ENCODE data around the gene COL18A1. TPM values are rescaled to one million over a fixed set of nuclear protein-coding genes. Genes with fewer than 3 reads are reported as not detected.

COL18A1 gene
- total RNA-seq, 1 donor from 2014 or later, result 7.8 TPM

DNA sequence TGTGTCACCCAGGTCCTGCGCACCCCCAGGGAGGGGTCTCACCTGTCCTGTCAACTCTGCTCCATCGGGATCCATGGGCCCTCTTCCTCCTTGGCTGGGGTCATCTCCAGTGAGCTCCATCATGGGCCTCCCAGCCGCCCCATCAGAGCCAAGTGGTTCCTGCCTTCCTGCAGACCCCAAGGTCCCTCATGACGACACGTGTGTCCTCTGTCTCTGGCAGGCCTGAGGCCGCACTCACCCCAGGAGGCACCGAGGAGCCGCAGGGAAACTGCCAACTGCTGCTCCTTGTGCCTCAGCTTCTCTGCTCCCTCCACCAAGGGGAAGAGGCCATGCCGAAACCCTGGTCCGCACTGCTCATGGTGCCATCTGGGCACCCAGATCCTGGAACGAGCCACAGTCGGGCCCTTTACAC, 46.8 kb downstream of the COL18A1 start:
- intact Hi-C loops (cut with micrococcal nuclease), result no loop called here

DNA sequence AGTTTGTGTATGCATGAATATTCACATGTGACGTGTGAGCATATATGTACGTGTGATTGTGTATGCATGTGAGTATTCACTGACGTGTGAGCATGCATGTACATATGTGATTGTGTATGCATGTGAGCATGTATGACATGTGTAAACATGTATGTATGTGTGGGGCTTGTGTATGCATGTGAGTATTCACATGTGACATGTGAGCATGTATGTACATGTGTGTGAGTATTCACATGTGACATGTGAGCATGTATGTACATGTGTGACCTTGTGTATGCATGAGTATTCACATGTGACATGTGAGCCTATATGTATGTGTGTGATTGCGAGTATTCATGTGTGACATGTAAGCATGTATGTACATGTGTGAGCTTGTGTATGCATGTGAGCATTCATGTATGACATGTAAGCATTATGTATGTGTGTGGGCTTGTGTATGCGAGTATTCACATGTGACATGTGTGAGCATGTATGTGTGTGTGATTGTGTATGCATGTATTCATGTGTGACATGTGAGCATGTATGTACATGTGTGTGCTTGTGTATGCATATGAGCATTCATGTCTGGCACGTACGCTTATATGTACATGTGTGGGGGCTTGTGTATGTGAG, 47.8 kb downstream of the COL18A1 start:
- intact Hi-C loops (cut with micrococcal nuclease), result no loop called here

DNA sequence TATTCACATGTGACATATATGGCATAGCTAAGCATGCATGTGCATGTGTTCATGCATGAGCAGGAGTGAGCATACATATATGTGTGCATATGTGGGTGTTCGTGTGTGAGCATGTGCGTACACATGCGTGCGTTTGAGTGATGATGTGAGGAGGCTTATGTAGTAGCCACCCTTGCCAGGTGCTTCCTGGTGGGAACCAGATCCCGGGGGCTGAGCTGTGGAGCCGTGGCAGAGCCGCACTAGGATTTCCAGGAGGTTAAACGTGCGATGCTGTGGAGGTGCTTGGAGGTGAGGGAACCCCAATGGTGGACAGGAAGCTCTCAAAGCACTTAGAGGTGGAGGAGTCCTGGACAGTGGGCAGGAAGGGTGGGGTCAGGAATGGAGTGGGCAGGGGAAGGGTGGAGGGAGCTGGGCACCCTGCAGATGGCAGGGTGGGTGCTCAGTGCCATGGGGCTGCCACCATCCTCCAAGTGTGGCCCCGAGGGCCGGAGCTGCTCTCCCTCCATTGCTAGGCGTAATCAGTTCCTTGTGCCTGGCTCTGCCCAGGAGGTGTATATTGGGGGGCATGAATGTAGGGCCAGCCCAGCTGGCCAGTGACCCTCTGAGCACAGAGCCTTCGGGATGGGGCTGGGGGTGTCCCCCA, 48.5 kb downstream of the COL18A1 start:
- intact Hi-C loops (cut with micrococcal nuclease), result no loop called here

DNA sequence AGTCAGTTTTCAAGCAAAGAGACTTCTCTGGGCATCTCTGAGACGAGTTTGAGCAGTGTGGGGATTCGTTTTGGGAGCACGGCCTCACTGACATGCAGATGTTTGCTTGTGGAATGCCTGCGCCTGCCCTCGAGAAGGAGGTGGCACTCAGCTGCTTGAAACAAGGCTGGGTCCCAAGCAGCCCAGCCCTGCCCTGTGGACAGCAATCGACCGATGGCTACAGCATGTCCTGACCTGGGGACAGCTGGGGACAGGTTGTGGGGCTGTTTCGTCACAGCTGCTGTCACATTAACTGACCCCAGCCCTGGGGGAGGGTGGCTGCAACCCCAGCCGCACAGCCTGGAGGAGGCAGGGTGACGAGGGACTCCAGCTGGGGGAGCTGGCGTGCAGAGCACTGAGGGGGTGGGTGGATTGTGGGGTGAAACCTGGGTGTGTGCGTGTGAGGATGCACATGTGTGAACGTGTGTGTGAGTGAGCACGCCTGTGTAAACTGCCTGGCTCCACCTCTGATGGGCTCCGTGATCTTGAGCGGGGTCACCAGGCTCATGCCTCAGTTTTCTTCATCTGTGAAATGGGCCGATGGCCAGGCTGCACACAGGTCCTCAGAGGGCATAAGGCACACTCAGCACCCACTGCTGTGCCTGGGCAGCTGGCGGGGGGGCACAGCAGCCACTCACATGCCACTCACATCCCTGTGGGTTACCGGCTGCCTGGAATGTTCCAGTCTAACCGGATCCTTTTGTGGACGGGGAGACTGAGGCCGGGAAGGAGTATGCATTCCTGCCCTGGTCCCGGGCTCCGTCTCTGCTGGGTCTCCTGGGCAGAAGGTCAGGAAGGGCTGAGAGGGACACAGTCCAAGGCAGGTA, 49.3 kb downstream of the COL18A1 start:
- intact Hi-C loops (cut with micrococcal nuclease), result no loop called here

DNA sequence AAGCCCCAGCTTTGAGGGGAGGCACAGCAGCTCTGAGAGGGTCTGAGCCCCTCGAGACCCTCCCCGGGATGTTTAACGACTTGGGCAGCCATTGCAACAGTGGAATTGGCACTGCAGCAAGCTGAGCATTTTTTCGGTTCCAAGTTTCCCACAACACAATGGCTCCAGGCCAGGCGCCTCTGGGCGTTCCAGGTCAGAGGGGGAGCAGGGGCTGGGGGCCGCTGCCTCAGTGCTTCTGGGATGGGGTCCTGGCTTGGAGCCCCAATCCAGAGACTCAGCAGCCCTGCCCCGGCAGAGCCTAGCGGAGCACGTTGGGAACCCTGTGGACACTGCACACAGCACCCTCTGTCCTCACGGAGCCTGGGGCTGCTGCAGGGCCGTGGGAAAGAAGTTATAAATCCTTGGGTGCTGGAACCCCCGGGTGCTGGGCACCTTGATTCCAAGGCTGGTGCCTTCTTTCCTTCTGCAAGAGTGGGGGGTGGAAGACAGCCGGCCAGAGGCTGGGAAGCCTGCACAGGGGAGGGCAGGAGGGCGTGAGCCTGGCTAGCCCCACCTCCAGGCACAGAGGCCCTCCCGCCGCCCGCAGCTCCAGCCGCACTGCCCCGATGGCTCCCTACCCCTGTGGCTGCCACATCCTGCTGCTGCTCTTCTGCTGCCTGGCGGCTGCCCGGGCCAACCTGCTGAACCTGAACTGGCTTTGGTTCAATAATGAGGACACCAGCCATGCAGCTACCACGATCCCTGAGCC, 50.1 kb downstream of the COL18A1 start:
- intact Hi-C loops (cut with micrococcal nuclease), result no loop called here

DNA sequence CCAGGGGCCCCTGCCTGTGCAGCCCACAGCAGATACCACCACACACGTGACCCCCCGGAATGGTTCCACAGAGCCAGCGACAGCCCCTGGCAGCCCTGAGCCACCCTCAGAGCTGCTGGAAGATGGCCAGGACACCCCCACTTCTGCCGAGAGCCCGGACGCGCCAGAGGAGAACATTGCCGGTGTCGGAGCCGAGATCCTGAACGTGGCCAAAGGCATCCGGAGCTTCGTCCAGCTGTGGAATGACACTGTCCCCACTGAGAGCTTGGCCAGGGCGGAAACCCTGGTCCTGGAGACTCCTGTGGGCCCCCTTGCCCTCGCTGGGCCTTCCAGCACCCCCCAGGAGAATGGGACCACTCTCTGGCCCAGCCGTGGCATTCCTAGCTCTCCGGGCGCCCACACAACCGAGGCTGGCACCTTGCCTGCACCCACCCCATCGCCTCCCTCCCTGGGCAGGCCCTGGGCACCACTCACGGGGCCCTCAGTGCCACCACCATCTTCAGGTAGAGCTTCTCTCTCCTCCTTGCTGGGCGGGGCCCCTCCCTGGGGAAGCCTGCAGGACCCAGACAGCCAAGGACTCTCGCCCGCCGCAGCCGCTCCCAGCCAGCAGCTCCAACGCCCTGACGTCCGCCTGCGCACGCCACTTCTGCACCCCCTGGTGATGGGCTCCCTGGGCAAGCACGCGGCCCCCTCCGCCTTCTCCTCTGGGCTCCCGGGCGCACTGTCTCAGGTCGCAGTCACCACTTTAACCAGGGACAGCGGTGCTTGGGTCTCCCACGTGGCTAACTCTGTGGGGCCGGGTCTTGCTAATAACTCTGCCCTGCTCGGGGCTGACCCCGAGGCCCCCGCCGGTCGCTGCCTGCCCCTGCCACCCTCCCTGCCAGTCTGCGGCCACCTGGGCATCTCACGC, 51.0 kb downstream of the COL18A1 start:
- intact Hi-C loops (cut with micrococcal nuclease), result no loop called here

DNA sequence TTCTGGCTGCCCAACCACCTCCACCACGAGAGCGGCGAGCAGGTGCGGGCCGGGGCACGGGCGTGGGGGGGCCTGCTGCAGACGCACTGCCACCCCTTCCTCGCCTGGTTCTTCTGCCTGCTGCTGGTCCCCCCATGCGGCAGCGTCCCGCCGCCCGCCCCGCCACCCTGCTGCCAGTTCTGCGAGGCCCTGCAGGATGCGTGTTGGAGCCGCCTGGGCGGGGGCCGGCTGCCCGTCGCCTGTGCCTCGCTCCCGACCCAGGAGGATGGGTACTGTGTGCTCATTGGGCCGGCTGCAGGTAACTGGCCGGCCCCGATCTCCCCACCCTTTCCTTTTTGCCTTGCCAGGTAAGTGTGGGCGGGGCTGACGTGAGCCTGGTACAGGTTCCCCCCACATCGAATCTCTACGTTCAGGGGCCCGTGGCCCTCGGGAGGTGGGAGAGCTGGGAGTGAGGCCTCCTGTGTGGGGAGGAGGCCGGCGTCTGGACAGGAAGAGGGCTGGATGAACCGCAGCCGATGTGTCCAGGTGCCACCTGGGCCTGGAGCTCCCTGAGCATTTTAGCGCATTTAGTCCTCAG, 51.7 kb downstream of the COL18A1 start:
- intact Hi-C loops (cut with micrococcal nuclease), result no loop called here

DNA sequence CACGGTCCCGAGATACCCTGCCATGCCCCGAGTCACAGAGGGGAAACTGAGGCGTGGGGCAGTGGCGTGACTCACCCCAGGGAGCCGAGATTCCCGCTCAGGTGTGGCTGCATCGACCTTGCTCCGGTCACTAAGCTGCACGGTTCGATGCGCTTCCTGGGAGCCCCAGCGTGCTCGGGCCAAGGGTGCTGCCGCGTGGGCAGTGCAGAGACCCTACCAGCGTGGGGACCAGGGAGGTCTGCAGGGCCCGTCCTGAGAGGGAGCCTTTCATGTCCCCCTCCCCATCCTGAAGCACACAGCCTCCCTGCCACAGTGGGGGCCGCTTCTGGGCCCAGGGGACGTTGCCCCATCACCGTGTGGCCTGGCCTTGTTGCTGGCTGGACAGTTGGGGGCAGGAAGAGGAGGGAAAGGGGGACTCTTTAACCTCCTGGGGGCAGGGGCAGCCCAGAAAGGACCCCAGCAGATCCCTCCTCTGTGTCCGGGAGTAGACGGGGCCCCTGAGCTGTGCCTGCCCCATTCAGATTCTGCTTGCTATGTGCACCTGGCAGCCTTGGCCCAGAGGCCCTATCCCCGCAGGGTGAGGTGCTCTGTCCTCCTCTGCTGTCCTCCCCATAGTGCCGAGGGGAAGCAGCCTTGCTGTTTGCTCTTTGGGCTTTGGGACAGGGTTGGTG, 52.3 kb downstream of the COL18A1 start:
- intact Hi-C loops (cut with micrococcal nuclease), result no loop called here

DNA sequence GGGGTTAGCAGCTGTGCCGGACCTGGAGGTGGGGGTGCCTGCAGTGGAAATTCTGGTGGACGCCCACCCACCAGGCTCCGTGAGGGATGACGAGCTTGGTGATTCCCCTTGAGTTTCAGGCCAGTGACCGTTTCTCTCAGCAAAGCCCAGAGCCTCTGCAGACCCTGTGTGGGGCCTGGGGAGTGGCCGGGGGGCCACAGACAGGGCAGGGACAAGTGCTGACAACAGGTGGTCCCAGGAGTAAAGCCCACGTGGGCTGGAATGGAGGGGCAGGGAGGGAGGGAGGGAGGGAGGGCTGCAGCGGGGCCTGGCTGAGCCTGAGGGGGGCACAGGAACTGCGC, 52.8 kb downstream of the COL18A1 start:
- intact Hi-C loops (cut with micrococcal nuclease), result no loop called here

DNA sequence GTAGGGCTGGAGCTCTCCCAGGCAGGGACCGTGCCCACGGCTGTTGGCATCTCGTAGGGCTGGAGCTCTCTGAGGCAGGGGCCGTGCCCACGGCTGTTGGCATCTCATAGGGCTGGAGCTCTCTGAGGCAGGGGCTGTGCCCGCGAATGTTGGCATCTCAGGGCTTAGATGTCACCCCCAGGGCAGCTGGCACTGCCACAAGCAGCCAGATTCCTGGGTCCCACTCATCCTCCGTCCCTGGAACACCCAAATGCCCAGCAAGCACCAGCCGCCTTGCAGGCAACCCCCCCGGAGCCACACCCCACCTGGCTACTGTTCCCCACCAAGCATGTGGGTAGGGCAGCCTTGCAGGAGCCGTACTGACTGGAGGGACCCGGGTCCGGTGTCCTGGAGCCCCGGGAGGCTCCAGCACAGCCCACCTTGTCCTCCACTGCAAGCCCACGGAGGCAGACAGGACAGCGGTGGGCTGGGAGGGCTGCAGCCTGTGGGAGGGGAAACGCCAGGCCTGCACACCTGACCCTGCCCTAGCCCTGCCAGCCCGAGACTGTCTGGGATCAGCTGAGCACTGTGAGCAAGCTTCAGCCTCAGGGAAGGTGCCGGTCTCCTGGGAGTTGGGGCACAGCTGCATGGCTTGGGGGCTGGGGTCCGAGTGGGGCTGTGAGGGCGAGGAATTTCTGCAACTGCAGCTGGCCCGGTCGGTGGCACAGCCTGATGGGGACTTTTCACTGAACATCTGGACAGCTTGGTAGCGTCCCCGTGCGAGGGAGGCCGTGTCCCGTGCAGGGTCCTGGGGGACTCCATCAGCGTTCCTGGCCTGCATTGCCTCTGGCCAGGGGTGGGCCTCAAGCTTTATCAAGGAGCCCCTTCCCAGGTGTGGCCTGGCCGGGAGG, 53.6 kb downstream of the COL18A1 start:
- intact Hi-C loops (cut with micrococcal nuclease), result no loop called here

DNA sequence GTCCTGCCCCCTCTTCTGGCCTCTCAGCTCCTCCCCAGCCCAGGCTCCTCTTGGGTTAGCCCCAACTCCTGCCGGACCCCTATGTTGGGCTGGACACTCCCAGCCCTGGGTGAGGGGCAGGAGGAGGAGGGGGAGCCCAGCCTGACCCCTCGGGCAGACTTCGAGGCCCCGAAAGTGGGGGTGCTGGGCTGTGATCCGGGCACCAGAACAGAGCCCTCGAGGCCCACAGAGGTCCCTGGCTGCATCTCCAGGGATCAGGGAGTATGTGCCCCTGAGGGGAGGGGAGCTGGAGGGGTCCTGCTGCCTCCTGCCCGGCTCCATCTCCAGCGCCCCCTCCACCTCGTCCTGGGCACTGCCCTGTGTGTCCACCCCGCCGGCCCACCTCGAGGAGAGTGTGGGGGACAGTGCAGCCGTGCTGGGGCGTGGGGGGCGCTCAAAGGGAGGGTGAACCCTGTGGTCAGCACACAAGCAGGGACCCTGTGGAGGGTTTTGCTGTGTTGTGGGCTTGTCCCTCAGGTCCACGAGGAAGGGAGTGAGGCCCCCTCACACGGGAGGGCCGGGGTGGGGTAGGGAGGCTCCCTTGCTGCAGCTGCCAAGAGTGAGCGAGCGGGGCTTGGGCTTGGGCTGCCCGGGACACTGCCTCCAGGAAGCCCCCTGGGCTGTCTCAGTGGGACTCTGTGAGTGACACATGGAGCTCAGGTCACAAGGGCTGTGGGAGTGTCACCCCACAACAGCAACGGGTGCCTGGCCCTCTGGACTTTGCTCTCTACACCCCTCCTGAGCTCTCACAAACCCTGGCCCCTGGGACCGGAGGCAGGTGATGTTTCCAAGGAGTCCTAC, 54.4 kb downstream of the COL18A1 start:
- intact Hi-C loops (cut with micrococcal nuclease), result no loop called here

DNA sequence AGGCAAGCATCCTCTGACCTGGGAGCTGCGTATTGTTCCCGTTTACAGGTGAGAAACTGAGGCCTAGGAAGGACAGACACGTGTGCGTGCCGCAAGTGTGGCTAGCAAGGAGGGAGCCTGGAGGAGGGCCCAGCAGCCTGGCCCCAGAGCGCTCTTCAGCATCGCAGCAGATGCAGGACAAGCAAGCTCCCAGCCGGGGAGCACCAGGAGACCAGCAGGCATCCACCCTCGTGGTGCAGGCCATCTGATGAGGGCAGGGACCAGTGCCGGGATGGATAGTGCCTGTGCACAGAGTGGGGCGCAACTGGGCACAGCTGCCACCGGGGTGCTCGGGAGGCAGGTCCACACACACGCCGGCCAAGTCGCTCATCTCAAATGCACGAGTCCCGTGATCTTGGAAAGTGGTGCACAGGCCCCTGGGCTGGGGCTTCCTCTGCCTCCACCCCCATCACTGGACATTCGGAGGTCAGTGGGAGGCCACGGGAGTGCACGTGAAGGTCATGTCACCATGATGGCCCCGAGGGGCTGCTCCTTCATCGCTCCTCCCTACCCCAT, 55.1 kb downstream of the COL18A1 start:
- intact Hi-C loops (cut with micrococcal nuclease), result no loop called here

DNA sequence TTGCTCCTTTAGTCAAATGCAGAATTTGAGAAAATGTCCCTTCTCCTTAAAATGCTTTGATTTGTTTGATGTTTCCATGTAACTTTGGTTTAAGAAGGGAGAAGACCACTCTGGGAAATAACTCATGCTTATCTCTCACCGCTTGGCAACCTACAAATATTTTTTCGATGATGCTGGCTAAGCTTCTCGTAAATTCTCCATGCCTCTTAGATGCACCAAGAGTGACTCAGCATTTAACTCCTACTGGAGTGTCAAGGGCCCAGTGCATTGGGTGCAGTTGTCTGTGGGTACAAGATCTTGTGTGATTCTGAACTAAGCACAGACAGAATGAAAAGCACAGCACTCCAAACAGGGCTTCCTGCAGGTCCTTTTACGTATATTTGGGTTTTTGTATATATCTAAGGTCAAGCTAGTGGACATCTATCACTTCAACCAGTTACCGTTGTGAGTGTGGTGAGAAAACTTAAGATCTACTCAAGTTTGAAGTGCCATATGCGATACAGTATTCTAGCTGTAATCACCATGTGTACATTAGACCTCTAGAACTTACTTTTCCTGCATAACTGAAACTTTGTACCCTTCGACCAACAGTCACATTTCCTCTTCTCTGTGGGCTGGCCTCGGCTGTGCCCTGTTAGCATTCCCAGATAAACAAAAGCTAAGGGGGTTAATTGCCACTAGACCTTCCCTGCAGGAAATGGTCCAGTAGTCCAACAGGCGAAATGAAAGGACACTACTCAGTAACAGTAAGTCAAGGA, 55.8 kb downstream of the COL18A1 start:
- intact Hi-C loops (cut with micrococcal nuclease), result no loop called here

DNA sequence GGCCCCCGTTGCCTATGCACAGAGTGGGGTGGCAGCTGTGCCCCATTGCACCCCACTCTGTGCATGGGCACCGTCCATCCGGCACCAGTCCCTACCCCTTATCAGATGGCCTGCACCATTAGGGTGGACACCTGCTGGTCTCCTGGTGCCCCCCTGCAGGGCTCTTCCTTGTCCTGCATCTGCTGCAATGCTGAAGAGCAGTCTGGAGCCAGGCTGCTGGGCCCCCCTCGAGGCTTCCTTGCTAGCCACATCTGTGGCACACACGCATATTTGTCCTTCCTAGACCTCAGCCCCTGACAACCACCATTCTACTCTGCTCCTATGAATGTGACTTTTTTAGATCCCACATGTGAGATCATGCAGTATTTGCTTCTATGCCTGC, 56.4 kb downstream of the COL18A1 start:
- intact Hi-C loops (cut with micrococcal nuclease), result no loop called here

DNA sequence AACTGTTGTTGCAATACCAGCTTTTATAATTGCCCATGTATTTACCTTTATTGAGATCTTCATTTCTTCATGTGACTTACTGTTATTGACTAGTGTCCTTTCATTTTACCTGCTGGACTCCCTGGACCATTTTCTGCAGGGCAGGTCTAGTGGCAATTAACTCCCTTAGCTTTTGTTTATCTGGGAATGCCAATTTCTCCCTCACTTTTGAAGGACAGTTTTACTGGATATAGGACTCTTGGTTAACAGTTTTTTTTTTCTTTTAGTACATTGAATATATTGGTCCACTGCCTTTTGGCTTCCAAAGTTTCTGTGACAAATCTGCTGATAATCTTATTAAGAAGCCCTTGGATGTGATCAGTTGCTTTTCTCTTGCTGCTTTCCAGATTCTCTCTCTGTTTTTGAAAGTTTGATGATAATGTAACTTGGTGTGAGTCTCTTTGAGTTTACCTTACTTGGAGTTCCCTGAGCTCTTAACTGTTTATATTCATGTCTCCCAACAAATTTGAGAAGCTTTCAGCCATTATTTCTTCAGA, 56.9 kb downstream of the COL18A1 start:
- intact Hi-C loops (cut with micrococcal nuclease), result no loop called here

DNA sequence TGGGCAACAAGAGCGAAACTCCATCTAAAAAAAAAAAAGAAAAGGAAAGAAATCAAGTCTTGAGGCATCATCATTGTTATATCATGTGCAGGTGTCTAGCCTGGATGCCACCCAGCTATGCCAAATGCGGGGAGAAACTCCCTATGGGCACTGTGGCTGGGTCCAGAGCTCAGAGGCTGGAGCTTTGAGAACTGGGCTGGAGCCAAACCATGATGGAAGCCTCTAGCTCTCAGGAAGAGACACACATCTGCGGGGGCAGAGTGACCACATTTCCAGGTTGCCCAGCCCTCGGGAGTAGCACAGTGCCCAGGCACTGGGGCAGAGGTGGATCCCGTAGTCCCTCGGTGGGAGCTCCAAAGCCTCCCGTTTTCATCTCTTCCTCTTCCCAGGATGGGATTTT, 58.9 kb downstream of the COL18A1 start:
- intact Hi-C loops (cut with micrococcal nuclease), result no loop called here

DNA sequence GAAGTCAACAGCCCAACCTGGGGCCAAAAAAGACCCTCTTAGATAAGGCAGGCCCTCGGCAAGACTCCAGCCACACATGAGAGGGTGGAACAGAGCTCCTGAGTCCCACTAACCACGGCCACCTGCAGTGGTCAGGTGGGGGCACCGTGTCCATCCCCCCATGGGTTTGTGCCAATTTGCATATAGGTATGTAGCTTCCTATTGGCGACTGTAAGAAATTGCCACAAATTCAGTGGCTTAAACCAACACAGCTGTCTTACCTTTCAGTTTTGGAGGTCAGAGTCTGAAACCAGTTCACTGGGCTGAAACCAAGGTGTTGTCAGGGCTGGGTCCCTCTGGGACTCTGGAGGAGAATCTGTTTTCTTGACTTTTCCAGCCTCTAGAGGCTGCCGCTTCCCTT, 59.3 kb downstream of the COL18A1 start:
- intact Hi-C loops (cut with micrococcal nuclease), result no loop called here
